B cell (primary cell): ENCODE measurements around the gene SLC7A6. TPM values are rescaled to one million over a fixed set of nuclear protein-coding genes. Genes with fewer than 3 reads are reported as not detected.

ENCODE experiments used
- ATAC-seq: fragments of 200-7000 bp; cut with Tn5 transposase; one replicate; pipeline ENCODE4 v1.10.0; 2021; ENCODE audit warnings: low read depth, mild to moderate bottlenecking, moderate number of reproducible peaks, moderate library complexity
- CTCF ChIA-PET: fragments of 350-600 bp; sonication (Branson Sonifier 250); formaldehyde crosslinking; loops from one replicate; lab custom pipeline; 2021; ENCODE audit warnings: antibody characterized with exemption, inconsistent platforms; lab: Charles Lee
- POLR2A ChIA-PET: fragments of 350-600 bp; sonication (Branson Sonifier 250); formaldehyde crosslinking; loops from one replicate; lab custom pipeline; 2021; ENCODE audit warnings: antibody characterized with exemption; lab: Charles Lee
- DNase-seq: peaks from one replicate; pipeline ENCODE4 v3.0.0; 2013
- H2AFZ ChIP-seq: 2 replicates; pipeline ENCODE4 v1.6.1; 2012; ENCODE audit warnings: mild to moderate bottlenecking, low read depth, low read length; ENCODE audit not compliant: insufficient read depth, poor library complexity, severe bottlenecking
- H3K27ac ChIP-seq, 2 donors: 1 replicate in 1 of 2; 2 replicates in 1 of 2; pipeline ENCODE4 v1.5.1; 2012 to 2013; ENCODE audit warnings: low read length in 2 of 2, mild to moderate bottlenecking in 2 of 2, moderate library complexity in 1 of 2
- H3K27me3 ChIP-seq, 4 experiments: fragments of 200-600 bp in 1 of 4; sonication (generic) in 1 of 4; replicated peaks in 1 of 4; 1 replicate in 2 of 4; 2 replicates in 2 of 4; pipeline versions ENCODE4 v1.6.1 to v1.7.0; 2013 to 2016; ENCODE audit warnings: low read length in 3 of 4, mild to moderate bottlenecking in 2 of 4, mixed read lengths in 1 of 4, moderate library complexity in 1 of 4; ENCODE audit not compliant: insufficient read depth in 4 of 4, control insufficient read depth in 3 of 4; ENCODE audit errors: control extremely low read depth in 1 of 4
- H3K36me3 ChIP-seq, 2 experiments: replicated peaks in 1 of 2; 1 replicate in 1 of 2; 2 replicates in 1 of 2; pipeline versions ENCODE4 v1.6.1 to v1.7.1; 2013; ENCODE audit warnings: low read length in 1 of 2; ENCODE audit not compliant: insufficient read depth in 2 of 2, control insufficient read depth in 1 of 2; ENCODE audit errors: control extremely low read depth in 1 of 2, extremely low read depth in 1 of 2
- H3K4me1 ChIP-seq, 2 donors: fragments of 200-600 bp in 1 of 2; sonication (generic) in 1 of 2; 1 replicate in 1 of 2; 2 replicates in 1 of 2; pipeline versions ENCODE4 v1.5.1 to v1.6.1; 2013 to 2017; ENCODE audit warnings: low read length in 2 of 2; ENCODE audit not compliant: control insufficient read depth in 2 of 2, insufficient read depth in 2 of 2
- H3K4me2 ChIP-seq: replicated peaks from 2 replicates; pipeline ENCODE3; 2012; ENCODE audit warnings: mild to moderate bottlenecking, low read depth, low read length; ENCODE audit not compliant: poor library complexity, severe bottlenecking
- H3K4me3 ChIP-seq, 5 experiments: fragments of 200-600 bp in 1 of 5; sonication (generic) in 1 of 5; 1 replicate in 3 of 5; 2 replicates in 2 of 5; pipeline versions ENCODE4 v1.5.1 to v1.7.0; 2011 to 2016; ENCODE audit warnings: low read length in 4 of 5, mild to moderate bottlenecking in 4 of 5, low read depth in 2 of 5, control low read depth in 1 of 5, moderate library complexity in 1 of 5; ENCODE audit not compliant: insufficient read depth in 1 of 5; ENCODE audit errors: control extremely low read depth in 1 of 5, extremely low read depth in 1 of 5
- H3K79me2 ChIP-seq: fragments of 200-600 bp; sonication (generic); one replicate; pipeline ENCODE4 v1.6.0; 2016; ENCODE audit warnings: low read length; ENCODE audit not compliant: control insufficient read depth, insufficient read depth
- H3K9ac ChIP-seq: fragments of 200-600 bp; sonication (generic); 2 replicates; pipeline ENCODE4 v1.6.1; 2017; ENCODE audit warnings: mild to moderate bottlenecking, low read length, moderate library complexity
- H3K9me3 ChIP-seq, 3 donors: one replicate each; pipeline versions ENCODE4 v1.6.1 to v1.7.1; 2013; ENCODE audit warnings: low read length in 2 of 3; ENCODE audit not compliant: control insufficient read depth in 2 of 3, insufficient read depth in 1 of 3; ENCODE audit errors: control extremely low read depth in 1 of 3
- H4K20me1 ChIP-seq: 2 replicates; pipeline ENCODE4 v1.6.0; 2012; ENCODE audit warnings: mild to moderate bottlenecking, low read length; ENCODE audit not compliant: insufficient read depth, control insufficient read depth, poor library complexity, severe bottlenecking
- H3K27ac Mint-ChIP-seq: one replicate; pipeline ENCODE4 v1.8.0; 2021; ENCODE audit warnings: mixed read lengths
- H3K27me3 Mint-ChIP-seq: one replicate; pipeline ENCODE4 v1.8.0; 2021; ENCODE audit warnings: mixed read lengths
- H3K4me1 Mint-ChIP-seq: one replicate; pipeline ENCODE4 v1.8.0; 2021; ENCODE audit warnings: mixed read lengths
- H3K4me3 Mint-ChIP-seq: one replicate; pipeline ENCODE4 v1.8.0; 2021; ENCODE audit warnings: mixed read lengths
- H3K9me3 Mint-ChIP-seq: one replicate; pipeline ENCODE4 v1.8.0; 2022; ENCODE audit warnings: mixed read lengths; ENCODE audit not compliant: insufficient read depth
- EZH2 ChIP-seq: IDR thresholded peaks from 2 replicates; pipeline ENCODE4 v1.6.1; 2012; ENCODE audit warnings: borderline replicate concordance, low read depth, mild to moderate bottlenecking, moderate library complexity, low read length; ENCODE audit not compliant: insufficient read depth, poor library complexity, severe bottlenecking
- WGBS: methylation state at CpG from one replicate; pipeline ENCODE4 v1.1.5; 2013; ENCODE audit warnings: missing lambda C conversion rate; ENCODE audit not compliant: insufficient coverage; 5-methylcytosine and 5-hydroxymethylcytosine counted together
- intact Hi-C: fragments of 100-400 bp; cut with micrococcal nuclease; formaldehyde crosslinking; loops from one replicate; pipeline ENCODE4 v1.10.0; 2022
- polyA plus RNA-seq: library from polyadenylated mRNA; depleted of rRNA; stranded (reverse); fragments of >200 nt; gene quantifications from 2 replicates; pipeline ENCODE4 v1.2.3, GENCODE V29; 2012
- total RNA-seq, 2 donors: library from RNA; stranded (reverse); fragments of 120-200 nt in 1 of 2; gene quantifications; 1 replicate in 1 of 2; 2 replicates in 1 of 2; pipeline versions ENCODE4 v1.2.3 to v1.2.4, GENCODE V29; 2013 to 2022
- TF ChIP-seq, protein P1 (sequence below): fragments of 200-600 bp; IDR thresholded peaks from one replicate; pipeline ENCODE4 v1.8.0; 2022; ENCODE audit warnings: antibody characterized with exemption, mild to moderate bottlenecking

The SLC7A6 gene
- total and polyA plus RNA-seq, 2 donors (not counting 1 experiment from before 2014, with no cell fraction given), result 73.8 to 85.1 TPM

DNA sequence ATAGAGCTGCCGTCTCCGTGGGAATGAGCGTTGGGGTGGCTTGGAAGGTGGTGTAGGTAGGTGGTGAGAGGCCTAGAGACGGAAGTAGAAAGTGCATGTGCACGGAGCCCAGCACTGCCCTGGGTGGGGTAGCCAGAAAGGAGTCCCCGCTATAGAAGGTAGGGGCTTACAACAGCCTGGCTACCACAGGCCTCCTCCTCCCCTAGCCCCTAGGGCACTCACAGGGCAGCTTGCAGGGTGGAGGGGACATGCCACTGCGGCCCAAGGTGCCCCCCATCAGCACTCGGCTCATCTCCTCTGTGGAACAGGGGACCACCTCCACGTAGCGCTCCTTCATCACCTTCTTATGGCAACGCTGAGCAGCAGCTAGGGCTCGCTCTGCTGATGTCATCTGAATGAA, 33.4 kb upstream of the SLC7A6 start:
- Histone ChIP-seq H3K4me3 (no peak overlapping the region), H3K4me2 (no peak overlapping the region), H4K20me1 (peaks cover 32% of the 10 kb centered on the region), H3K9ac (no peak overlapping the region), H3K27me3 (no peaks in the 10 kb centered on the region), H3K27ac (no peak overlapping the region), H3K36me3 (peaks cover 17 to 29% of the 10 kb centered on the region in 2 experiments), H2AFZ (no peak overlapping the region), H3K4me1 (peaks cover 27 to 31% of the 10 kb centered on the region in 2 donors), H3K79me2 (peaks cover 16% of the 10 kb centered on the region), H3K9me3 (no peaks in the 10 kb centered on the region)
- POLR2A ChIA-PET, result interaction anchor here (0.6 kb wide), 1 partner anchor 13 kb away, joined by 7 read pairs; no protein-coding TSS in a partner anchor
- CTCF ChIA-PET, result interaction anchor here (0.6 to 7.1 kb wide), 11 partner anchors 22 to 415 kb away, joined by 3 to 62 read pairs (median 4); partner anchors contain the start of genes NFATC3 and NRN1L
- Mint-ChIP-seq H3K9me3 (no peaks in the 10 kb centered on the region), H3K4me1 (peaks cover 44% of the 10 kb centered on the region), H3K27ac (no peak overlapping the region), H3K27me3 (no peaks in the 10 kb centered on the region), H3K4me3 (no peak overlapping the region)
- intact Hi-C loops, result no loop called here
- WGBS, result 99% methylated on average over 11 of the region's 12 CpGs
- ATAC-seq, result no peak
- DNase-seq, result no peak
- TF ChIP-seq, protein P1, sequence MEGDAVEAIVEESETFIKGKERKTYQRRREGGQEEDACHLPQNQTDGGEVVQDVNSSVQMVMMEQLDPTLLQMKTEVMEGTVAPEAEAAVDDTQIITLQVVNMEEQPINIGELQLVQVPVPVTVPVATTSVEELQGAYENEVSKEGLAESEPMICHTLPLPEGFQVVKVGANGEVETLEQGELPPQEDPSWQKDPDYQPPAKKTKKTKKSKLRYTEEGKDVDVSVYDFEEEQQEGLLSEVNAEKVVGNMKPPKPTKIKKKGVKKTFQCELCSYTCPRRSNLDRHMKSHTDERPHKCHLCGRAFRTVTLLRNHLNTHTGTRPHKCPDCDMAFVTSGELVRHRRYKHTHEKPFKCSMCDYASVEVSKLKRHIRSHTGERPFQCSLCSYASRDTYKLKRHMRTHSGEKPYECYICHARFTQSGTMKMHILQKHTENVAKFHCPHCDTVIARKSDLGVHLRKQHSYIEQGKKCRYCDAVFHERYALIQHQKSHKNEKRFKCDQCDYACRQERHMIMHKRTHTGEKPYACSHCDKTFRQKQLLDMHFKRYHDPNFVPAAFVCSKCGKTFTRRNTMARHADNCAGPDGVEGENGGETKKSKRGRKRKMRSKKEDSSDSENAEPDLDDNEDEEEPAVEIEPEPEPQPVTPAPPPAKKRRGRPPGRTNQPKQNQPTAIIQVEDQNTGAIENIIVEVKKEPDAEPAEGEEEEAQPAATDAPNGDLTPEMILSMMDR, result no peak
- no peak for TF ChIP-seq EZH2

DNA sequence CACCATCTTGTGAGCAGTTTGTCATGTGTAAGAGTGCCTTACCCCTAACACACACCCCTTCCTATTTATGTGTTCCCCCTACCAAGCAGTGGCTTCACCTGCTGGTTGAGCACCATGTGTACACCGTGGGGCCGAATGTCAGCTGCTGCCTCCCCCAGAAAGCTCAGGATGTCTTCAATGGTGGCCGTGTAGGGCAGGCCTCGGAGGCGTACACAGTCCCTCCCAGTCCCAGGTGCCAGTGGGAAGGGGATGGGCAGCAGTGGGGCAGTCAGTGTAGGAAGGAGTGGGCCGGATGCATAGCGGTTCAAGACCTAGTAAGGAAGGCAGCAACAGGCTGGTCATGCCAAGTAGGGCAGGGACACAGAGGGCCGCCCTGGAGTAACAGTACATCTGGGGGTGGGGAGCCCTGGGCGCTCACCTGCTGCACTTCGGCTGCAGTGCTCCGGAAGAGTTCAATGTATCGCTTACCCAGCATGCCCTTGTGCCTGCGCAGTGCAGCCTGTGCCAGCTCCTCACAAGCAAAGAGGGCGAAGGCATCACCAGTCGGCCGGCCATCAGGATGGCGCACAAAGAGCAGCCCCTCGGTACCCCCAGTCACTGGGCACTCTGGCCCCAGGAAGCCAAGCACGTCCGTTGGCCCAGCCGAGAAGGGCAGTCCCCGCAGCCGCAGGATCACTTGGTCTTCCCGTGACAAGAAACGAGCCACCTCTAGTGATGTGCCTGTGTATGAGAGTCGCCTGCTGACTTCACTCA, 32.8 kb upstream of the SLC7A6 start:
- intact Hi-C loops, result no loop called here
- no peaks in the 10 kb centered on the region for H3K9me3 Mint-ChIP-seq
- H3K79me2 ChIP-seq, result peaks cover 16% of the 10 kb centered on the region
- H3K27ac Mint-ChIP-seq, result no peak overlapping the region
- no peak overlapping the region for H3K9ac ChIP-seq
- no peak overlapping the region for H3K4me2 ChIP-seq
- H3K4me1 Mint-ChIP-seq, result peaks cover 42% of the 10 kb centered on the region
- no peaks in the 10 kb centered on the region for H3K27me3 Mint-ChIP-seq
- H3K9me3 ChIP-seq, result no peaks in the 10 kb centered on the region
- TF ChIP-seq EZH2, result no peak
- TF ChIP-seq, protein P1, result no peak
- DNase-seq (no peak), ATAC-seq (no peak)
- H3K4me1 ChIP-seq, result peaks cover 26 to 30% of the 10 kb centered on the region in 2 donors
- no peak overlapping the region for H3K4me3 ChIP-seq
- H3K27me3 ChIP-seq, result no peaks in the 10 kb centered on the region
- no peak overlapping the region for H2AFZ ChIP-seq
- no peak overlapping the region for H3K27ac ChIP-seq
- H3K36me3 ChIP-seq, result peaks cover 12 to 23% of the 10 kb centered on the region in 2 experiments
- WGBS, result 96% methylated on average over 24 of the region's 26 CpGs
- no peak overlapping the region for H3K4me3 Mint-ChIP-seq
- CTCF ChIA-PET, result interaction anchor here (0.6 to 7.1 kb wide), 5 partner anchors 30 to 416 kb away, joined by 3 to 62 read pairs (median 9); partner anchors contain the start of genes NFATC3 and NRN1L
- H4K20me1 ChIP-seq, result peaks cover 32% of the 10 kb centered on the region
- POLR2A ChIA-PET, result interaction anchor here (0.6 kb wide), 1 partner anchor 12 kb away, joined by 7 read pairs; no protein-coding TSS in a partner anchor
